MM.1S (cell line): Measurements from ENCODE around the gene ABCC6.

Experiments
- DNase-seq: peaks from one replicate; pipeline ENCODE4 v3.0.0-alpha.2; 2015
- H2AFZ ChIP-seq: fragments of 300-600 bp; sonication (generic); 2 replicates; pipeline ENCODE4 v1.6.0; 2016; ENCODE audit warnings: antibody characterized with exemption, low read length
- H3F3A ChIP-seq: fragments of 300-600 bp; sonication (generic); 2 replicates; pipeline ENCODE4 v1.6.1; 2016; ENCODE audit warnings: mild to moderate bottlenecking, antibody characterized with exemption, low read length, moderate library complexity, mixed read lengths; ENCODE audit not compliant: insufficient read depth
- H3K27ac ChIP-seq: fragments of 300-600 bp; sonication (generic); 2 replicates; pipeline ENCODE4 v1.5.1; 2016; ENCODE audit warnings: mild to moderate bottlenecking, low read length
- H3K27me3 ChIP-seq: fragments of 300-600 bp; sonication (generic); replicated peaks from 2 replicates; pipeline ENCODE4 v1.6.0; 2016; ENCODE audit warnings: low read length; ENCODE audit not compliant: insufficient read depth
- H3K36me3 ChIP-seq: fragments of 300-600 bp; sonication (generic); replicated peaks from 2 replicates; pipeline ENCODE4 v1.6.1; 2016; ENCODE audit warnings: mild to moderate bottlenecking, low read length, mixed read lengths; ENCODE audit not compliant: insufficient read depth
- H3K4me1 ChIP-seq: fragments of 300-600 bp; sonication (generic); 2 replicates; pipeline ENCODE4 v1.6.1; 2016; ENCODE audit warnings: low read length, mixed read lengths
- H3K4me2 ChIP-seq: fragments of 300-600 bp; sonication (generic); 2 replicates; pipeline ENCODE4 v1.6.0; 2016; ENCODE audit warnings: low read depth, low read length
- H3K4me3 ChIP-seq: fragments of 300-600 bp; sonication (generic); 2 replicates; pipeline ENCODE4 v1.5.1; 2016; ENCODE audit warnings: low read length, mixed read lengths
- H3K79me2 ChIP-seq: fragments of 300-600 bp; sonication (generic); 2 replicates; pipeline ENCODE4 v1.6.1; 2016; ENCODE audit warnings: mixed run types, low read length, mixed read lengths
- H3K9ac ChIP-seq: fragments of 300-600 bp; sonication (generic); 2 replicates; pipeline ENCODE4 v1.6.1; 2016; ENCODE audit warnings: low read length, mixed read lengths
- H3K9me2 ChIP-seq: fragments of 300-600 bp; sonication (generic); replicated peaks from 2 replicates; pipeline ENCODE4 v1.6.1; 2016; ENCODE audit warnings: mild to moderate bottlenecking, low read length, mixed read lengths; ENCODE audit not compliant: insufficient read depth
- H3K9me3 ChIP-seq: fragments of 300-600 bp; sonication (generic); replicated peaks from 2 replicates; pipeline ENCODE4 v1.6.1; 2016; ENCODE audit warnings: mild to moderate bottlenecking, low read length, mixed read lengths; ENCODE audit not compliant: insufficient read depth
- H4K20me1 ChIP-seq: fragments of 300-600 bp; sonication (generic); 2 replicates; pipeline ENCODE4 v1.6.1; 2016; ENCODE audit warnings: mild to moderate bottlenecking, low read length, moderate library complexity, mixed read lengths; ENCODE audit not compliant: insufficient read depth
- EZH2 ChIP-seq: fragments of 300-600 bp; sonication (generic); optimal IDR thresholded peaks from 2 replicates; pipeline ENCODE3; 2017; ENCODE audit warnings: low read depth, mild to moderate bottlenecking, antibody characterized with exemption, low read length, mixed read lengths
- EZH2phosphoT487 ChIP-seq: fragments of 300-600 bp; sonication (generic); IDR thresholded peaks from 2 replicates; pipeline ENCODE4 v1.6.1; 2018; ENCODE audit warnings: antibody characterized with exemption, low read length
- TF ChIP-seq, protein P1 (sequence below): fragments of 300-600 bp; sonication (generic); IDR thresholded peaks from 2 replicates; pipeline ENCODE4 v1.5.1; 2016; ENCODE audit warnings: antibody characterized with exemption, low read length, mixed read lengths

ABCC6 gene

DNA sequence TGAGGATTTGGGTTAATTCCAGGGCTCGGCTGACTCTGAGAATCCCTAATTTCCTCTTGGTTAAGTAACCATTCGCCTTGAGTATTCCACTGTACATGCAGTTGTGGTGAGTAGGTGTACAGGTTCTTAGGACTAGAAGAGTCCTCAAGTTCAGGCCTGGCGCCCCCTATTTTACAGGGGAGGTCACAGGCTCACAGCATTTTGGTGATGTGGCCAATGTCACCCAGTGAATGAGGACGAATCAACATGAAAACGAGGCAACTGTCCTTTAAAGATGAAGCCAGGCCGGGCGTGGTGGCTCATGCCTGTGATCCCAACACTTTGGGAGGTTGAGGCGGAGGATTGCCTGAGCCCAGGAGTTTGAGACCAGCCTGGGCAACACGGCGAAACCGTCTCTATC is 55.4 kb downstream of the ABCC6 start:
- H2AFZ ChIP-seq, result no peak overlapping the region
- H3K4me2 ChIP-seq, result no peak overlapping the region
- no peaks in the 10 kb centered on the region for H3K9me3 ChIP-seq
- DNase-seq, result no peak
- no peaks in the 10 kb centered on the region for H3K9me2 ChIP-seq
- H3K36me3 ChIP-seq, result no peaks in the 10 kb centered on the region
- H3K27ac ChIP-seq, result no peak overlapping the region
- no peaks in the 10 kb centered on the region for H3K79me2 ChIP-seq
- no peaks in the 10 kb centered on the region for H4K20me1 ChIP-seq
- no peak overlapping the region for H3K9ac ChIP-seq
- no peaks in the 10 kb centered on the region for H3K4me1 ChIP-seq
- no peak overlapping the region for H3K4me3 ChIP-seq
- TF ChIP-seq, protein P1, sequence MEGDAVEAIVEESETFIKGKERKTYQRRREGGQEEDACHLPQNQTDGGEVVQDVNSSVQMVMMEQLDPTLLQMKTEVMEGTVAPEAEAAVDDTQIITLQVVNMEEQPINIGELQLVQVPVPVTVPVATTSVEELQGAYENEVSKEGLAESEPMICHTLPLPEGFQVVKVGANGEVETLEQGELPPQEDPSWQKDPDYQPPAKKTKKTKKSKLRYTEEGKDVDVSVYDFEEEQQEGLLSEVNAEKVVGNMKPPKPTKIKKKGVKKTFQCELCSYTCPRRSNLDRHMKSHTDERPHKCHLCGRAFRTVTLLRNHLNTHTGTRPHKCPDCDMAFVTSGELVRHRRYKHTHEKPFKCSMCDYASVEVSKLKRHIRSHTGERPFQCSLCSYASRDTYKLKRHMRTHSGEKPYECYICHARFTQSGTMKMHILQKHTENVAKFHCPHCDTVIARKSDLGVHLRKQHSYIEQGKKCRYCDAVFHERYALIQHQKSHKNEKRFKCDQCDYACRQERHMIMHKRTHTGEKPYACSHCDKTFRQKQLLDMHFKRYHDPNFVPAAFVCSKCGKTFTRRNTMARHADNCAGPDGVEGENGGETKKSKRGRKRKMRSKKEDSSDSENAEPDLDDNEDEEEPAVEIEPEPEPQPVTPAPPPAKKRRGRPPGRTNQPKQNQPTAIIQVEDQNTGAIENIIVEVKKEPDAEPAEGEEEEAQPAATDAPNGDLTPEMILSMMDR, result no peak
- TF ChIP-seq EZH2, result no peak
- TF ChIP-seq EZH2phosphoT487, result no peak
- no peaks in the 10 kb centered on the region for H3K27me3 ChIP-seq
- no peaks in the 10 kb centered on the region for H3F3A ChIP-seq

DNA sequence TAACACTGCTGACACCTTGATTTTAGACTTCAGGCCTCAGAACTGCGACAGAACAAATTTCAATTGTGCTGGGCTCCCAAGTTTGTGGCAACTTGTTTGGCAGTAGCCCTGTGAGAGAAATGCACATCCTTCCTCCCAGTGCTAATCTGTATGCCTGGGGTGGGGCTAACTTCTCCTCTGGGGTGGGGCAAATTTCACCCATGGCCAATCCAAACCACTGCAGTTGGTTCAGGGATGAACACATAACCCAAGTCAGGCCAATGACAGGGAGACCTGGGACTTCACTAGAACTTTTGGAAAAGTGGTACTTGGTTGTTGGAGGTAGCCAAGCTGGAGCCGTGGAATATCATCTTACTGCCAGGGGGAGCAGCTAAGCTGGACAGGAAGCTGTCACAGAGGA is 56.3 kb downstream of the ABCC6 start:
- Histone ChIP-seq H3K9me2 (no peaks in the 10 kb centered on the region), H3K27me3 (no peaks in the 10 kb centered on the region), H3K79me2 (no peaks in the 10 kb centered on the region), H3K4me3 (no peak overlapping the region), H3K9me3 (no peaks in the 10 kb centered on the region), H3K4me1 (no peaks in the 10 kb centered on the region), H2AFZ (no peak overlapping the region), H3F3A (no peaks in the 10 kb centered on the region), H3K9ac (no peak overlapping the region), H3K4me2 (no peak overlapping the region), H3K36me3 (no peaks in the 10 kb centered on the region), H3K27ac (no peak overlapping the region), H4K20me1 (no peaks in the 10 kb centered on the region)
- DNase-seq, result no peak
- TF ChIP-seq, protein P1, result no peak
- TF ChIP-seq EZH2phosphoT487 (no peak), EZH2 (no peak)

DNA sequence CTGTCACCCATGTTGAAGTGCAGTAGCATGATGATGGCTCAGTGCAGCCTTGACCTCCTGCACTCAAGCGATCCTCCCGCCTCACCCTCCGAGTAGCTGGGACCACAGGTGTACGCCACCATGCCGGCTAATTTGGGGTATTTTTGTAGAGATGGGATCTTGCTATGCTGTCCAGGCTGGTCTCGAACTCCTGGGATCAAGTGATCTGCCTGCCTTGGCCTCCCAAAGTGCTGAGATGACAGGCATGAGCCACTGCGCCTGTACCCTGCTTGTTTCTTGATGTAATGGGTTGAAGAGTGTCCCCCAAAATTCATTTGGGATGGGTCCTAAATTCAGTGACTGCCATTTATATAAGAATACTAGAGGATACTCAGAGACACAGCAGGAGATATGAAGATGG is 57.2 kb downstream of the ABCC6 start:
- Histone ChIP-seq H3K9me3 (no peaks in the 10 kb centered on the region), H3K9ac (no peak overlapping the region), H3K79me2 (no peaks in the 10 kb centered on the region), H3F3A (no peaks in the 10 kb centered on the region), H3K4me2 (no peak overlapping the region), H2AFZ (no peak overlapping the region), H4K20me1 (no peaks in the 10 kb centered on the region), H3K4me1 (no peaks in the 10 kb centered on the region), H3K36me3 (no peaks in the 10 kb centered on the region), H3K27me3 (no peaks in the 10 kb centered on the region), H3K4me3 (no peak overlapping the region), H3K27ac (no peak overlapping the region), H3K9me2 (no peaks in the 10 kb centered on the region)
- TF ChIP-seq, protein P1, result no peak
- TF ChIP-seq EZH2 (no peak), EZH2phosphoT487 (no peak)
- no peak for DNase-seq
